Stimulated activated CD4-positive, alpha-beta T cell treated with anti-CD3 and anti-CD28 coated beads, Interleukin-12 subunit alpha, Interleukin-12 subunit beta, amount 100 ng/mL, for 4 hours (primary cell): Measurements from ENCODE around the gene IL18BP.

Source experiments
- DNase-seq: peaks from one replicate; pipeline ENCODE4 v3.0.0-alpha.2; 2020

Gene IL18BP

GRCh38 chr11:71997594-71997993 lies 1.1 kb upstream of the IL18BP start:
- no peak for DNase-seq

- no peak for DNase-seq
Measured at GRCh38 chr11:71998061-71998460, 648 bp upstream of the IL18BP start.

GRCh38 chr11:71999362-71999761 lies 653 bp downstream of the IL18BP start:
- DNase-seq, result no peak

GRCh38 chr11:71999798-72000197 lies 1.1 kb downstream of the IL18BP start:
- DNase-seq, result no peak

- no peak for DNase-seq
Measured at GRCh38 chr11:72000202-72000867, 1.6 kb downstream of the IL18BP start.

DNA sequence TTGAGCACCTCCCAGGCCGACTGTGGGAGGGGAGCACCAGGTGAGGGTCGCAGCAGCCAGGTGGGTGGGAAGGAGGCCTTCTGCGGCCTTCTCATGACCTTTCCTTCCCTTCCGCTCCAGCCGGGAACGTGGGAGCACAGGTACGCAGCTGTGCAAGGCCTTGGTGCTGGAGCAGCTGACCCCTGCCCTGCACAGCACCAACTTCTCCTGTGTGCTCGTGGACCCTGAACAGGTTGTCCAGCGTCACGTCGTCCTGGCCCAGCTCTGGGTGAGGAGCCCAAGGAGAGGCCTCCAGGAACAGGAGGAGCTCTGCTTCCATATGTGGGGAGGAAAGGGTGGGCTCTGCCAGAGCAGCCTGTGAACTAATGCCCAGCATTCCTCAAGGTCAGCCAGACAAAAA lies 2.6 kb downstream of the IL18BP start:
- no peak for DNase-seq

DNA sequence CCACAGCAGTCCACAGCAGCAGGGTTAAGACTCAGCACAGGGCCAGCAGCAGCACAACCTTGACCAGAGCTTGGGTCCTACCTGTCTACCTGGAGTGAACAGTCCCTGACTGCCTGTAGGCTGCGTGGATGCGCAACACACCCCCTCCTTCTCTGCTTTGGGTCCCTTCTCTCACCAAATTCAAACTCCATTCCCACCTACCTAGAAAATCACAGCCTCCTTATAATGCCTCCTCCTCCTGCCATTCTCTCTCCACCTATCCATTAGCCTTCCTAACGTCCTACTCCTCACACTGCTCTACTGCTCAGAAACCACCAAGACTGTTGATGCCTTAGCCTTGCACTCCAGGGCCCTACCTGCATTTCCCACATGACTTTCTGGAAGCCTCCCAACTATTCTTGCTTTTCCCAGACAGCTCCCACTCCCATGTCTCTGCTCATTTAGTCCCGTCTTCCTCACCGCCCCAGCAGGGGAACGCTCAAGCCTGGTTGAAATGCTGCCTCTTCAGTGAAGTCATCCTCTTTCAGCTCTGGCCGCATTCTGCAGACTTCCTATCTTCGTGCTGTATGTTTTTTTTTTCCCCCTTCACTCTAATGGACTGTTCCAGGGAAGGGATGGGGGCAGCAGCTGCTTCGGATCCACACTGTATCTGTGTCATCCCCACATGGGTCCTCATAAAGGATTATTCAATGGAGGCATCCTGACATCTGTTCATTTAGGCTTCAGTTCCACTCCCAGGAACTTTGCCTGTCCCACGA lies 3.3 kb downstream of the IL18BP start:
- DNase-seq, result no peak

- no peak for DNase-seq
Measured at GRCh38 chr11:72002841-72003775, 4.4 kb downstream of the IL18BP start.

DNA sequence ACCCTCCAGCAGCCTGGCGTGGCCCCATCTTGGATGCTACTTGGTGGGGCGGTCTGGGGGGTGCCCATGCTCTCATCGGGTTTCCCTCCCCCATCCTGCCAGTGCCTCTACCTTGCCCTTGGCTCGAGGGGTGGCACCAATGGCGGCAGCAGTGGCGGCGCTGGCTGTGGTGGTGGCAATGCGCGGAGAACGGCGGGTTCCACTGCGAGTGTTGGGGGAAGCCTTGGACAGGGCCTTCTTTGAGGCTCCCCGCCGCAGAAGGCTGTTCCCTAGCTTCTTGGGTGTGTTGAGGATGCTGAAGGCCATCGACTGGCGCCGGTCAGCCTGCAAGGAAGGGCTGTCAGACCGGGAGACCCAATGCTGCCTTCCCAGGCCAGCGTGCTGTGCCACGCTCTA lies 5.1 kb downstream of the IL18BP start:
- no peak for DNase-seq

- DNase-seq, result no peak
Measured at GRCh38 chr11:72004515-72005346, 6.0 kb downstream of the IL18BP start.

GRCh38 chr11:72005347-72006260 lies 6.9 kb downstream of the IL18BP start:
- DNase-seq, result no peak

DNA sequence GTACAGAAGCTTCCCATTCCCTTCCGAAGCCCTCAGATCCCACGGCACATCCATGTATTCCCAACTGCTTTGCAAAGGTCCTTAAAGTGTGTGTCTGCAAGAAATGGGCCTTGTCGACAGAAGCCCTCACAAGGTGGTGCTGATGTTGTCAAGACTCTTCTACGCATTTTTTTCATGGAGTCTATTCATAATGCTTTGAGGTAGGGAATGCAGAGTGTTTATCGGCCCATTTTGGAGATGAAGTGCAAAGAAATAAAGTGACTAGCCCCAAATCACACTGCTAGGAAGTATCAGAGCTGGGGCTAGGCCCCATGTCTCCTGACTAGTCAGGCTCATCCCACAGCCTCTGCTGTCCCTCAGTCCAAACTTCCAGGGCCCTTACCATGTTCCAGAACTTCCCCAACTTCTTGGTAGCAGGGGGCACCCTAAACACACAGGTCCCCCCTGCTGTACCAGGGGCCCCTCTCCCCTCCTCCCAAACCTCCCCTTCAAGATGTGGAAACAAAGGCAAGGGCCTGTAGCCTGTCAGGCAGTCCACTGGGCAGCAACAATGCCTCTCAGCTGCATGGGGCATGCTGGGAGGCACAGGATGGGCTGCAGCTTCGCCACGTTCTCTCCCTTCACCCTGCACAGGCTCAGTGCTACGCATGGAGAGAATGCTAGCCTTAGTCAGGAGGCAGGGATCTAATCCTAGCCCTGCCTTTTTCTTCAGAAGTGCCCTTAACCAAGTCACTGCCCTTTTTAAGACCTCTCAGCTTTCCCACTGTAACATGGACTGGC lies 7.8 kb downstream of the IL18BP start:
- no peak for DNase-seq

DNA sequence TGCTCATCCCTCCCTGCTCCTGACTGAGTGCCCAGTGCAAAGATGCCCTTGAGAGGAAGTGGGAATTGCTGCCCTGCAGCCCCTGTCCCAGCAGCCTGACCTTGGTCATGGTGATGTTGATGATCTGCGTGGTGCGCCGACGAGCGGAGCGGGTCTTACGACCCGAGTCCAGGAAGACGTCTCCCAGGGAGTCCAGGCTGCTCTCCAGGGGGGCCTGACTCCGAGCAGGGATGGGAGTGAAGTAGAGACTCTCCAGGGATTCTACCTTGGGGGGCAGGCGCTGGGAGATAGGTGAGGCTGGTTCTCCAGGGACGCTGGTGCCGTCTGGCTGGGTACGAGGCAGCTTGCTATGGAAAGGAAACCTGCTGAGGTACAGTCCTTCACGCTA lies 8.4 kb downstream of the IL18BP start:
- no peak for DNase-seq

GRCh38 chr11:72007587-72007986 lies 8.9 kb downstream of the IL18BP start:
- no peak for DNase-seq

- DNase-seq, result no peak
Measured at GRCh38 chr11:72008728-72009127, 10.0 kb downstream of the IL18BP start.

- no peak for DNase-seq
Measured at GRCh38 chr11:72009156-72009555, 10.4 kb downstream of the IL18BP start.

DNA sequence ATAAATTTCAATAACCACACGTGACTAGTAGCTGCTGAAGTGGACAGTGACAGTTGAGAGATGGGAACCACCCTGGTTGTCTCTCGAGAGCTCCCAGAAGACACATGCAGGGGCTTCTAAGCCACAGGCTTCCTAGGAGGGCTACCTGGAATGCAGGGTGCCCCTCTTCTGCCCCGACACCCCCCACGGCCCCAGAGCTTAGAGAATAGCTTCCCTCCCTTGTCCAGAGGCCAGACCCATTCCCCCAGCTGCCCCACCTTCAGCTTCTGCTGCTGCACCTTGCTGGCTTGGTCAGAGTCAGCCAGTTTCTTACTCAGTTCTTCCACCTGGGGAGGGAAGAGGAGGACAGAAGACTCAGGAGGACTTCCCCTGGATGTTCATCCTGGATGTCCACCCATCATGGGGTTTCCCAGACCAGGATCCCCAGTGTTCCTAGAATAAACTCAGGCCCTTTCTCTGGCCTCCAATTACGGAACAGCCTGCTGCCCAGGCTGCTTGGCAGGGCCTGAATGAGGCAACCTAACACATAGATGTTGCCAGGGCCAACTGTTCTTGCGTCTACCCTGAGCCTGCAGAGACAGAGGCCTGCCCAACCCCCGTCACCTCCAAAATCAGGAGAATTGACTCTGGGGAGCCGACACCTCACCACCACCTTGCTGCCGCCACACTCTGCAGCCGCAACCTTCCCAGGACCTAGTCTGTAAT lies 12.0 kb downstream of the IL18BP start:
- DNase-seq, result no peak

DNA sequence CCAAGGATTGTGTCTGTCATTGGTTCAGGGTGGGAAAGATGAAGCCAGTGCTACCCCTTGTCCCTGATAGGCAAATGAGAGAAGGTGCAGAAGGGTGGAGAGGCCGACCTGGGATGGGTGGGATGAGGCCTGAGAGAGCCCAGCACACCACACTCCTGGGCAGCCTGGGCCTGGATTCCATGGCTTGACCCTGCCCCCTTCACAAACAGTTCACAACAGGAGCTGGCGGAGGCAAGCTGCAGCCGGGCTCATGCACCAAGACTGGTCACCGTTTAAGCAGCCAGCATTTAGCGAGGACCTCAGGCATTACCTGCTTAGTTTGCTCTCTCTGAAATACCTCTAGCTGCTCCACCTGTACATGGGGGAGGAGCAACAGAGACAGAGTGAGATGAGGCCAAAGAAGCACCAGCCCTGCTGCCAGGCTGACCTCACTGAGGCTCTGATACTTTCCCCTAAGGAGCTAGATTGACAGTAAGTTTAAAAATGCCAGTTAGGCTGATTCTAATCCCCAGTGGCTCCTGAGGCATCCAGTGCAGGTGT lies 13.5 kb downstream of the IL18BP start:
- DNase-seq, result no peak

DNA sequence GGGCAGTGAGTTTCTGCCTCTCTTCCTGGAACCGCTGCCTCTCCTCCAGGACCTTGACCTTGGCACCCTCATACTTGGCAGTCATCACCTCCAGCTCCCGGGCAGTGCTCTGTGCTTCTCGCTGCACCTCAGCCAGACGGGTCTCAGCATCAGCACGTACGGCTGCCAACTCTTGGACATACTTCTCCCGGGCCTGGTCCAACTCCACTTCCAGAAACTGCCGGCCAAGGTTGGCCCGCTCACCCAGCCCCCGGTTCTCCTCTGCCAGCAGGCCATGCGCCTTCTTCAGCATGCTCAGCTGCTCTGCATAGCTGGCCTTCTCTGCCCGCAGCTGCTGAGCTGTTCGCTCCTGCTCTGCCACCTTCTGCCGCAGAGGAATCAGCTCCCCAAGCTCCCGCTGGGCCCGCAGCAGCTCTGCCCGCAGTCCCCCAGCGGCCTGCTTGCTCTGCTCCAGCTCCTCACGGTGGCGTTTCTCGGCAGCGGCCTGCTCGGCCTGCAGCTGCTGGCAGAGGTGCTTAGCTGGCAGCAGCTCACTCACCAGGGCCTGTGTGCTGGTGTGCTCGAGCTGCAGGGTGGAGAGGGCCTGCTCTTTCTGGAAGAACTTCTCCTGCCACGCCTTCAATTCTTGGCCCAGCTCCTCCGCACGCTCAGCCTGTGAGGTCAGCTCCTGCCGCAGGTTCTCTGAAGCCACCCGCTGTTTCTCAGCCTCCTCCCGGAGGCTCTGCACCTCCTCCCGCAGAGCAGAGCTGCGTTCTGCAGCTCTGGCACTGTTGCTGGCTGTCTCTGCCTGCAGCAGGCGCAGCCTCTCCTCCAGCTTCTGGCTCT lies 14.4 kb downstream of the IL18BP start:
- no peak for DNase-seq
